Activated T-helper 17 cell treated with anti-CD3 and anti-CD28 coated beads, Interleukin-2, amount 50 U/mL, for 72 hours (primary cell): ENCODE data around the gene TOLLIP. TPM values are rescaled to one million over a fixed set of nuclear protein-coding genes. Genes with fewer than 3 reads are reported as not detected.

ENCODE experiments used
- ATAC-seq: fragments of 150-1000 bp; cut with Tn5 transposase; replicated peaks from 2 replicates; pipeline ENCODE4 v1.10.0; 2021; ENCODE audit warnings: mild to moderate bottlenecking, moderate library complexity
- H3K27ac Mint-ChIP-seq: one replicate; pipeline ENCODE4 v1.8.0; 2022; ENCODE audit warnings: mixed read lengths
- H3K27me3 Mint-ChIP-seq: one replicate; pipeline ENCODE4 v1.8.0; 2022; ENCODE audit warnings: mixed read lengths
- H3K36me3 Mint-ChIP-seq: one replicate; pipeline ENCODE4 v1.8.0; 2022; ENCODE audit warnings: low read depth, mild to moderate bottlenecking, mixed read lengths
- H3K4me1 Mint-ChIP-seq: one replicate; pipeline ENCODE4 v1.8.0; 2022; ENCODE audit warnings: mixed read lengths
- H3K4me3 Mint-ChIP-seq: one replicate; pipeline ENCODE4 v1.8.0; 2022; ENCODE audit warnings: mild to moderate bottlenecking, mixed read lengths
- H3K9me3 Mint-ChIP-seq: one replicate; pipeline ENCODE4 v1.8.0; 2022; ENCODE audit warnings: mixed read lengths
- total RNA-seq, 2 donors: library from RNA; stranded (reverse); gene quantifications; one replicate each; pipeline ENCODE4 v1.2.3, GENCODE V29; 2022

Gene TOLLIP
- total RNA-seq, 2 donors from 2014 or later, result 27.6 to 30.8 TPM

- Mint-ChIP-seq H3K27ac (no peak overlapping the region), H3K36me3 (no peaks in the 10 kb centered on the region), H3K27me3 (peaks cover 8% of the 10 kb centered on the region), H3K4me1 (no peaks in the 10 kb centered on the region), H3K9me3 (no peaks in the 10 kb centered on the region), H3K4me3 (no peak overlapping the region)
- no peak for ATAC-seq
These were observed 84.7 kb downstream of the TOLLIP start for GRCh38 chr11:1224491-1225385.

Other genes with a start within 250 kb of the TOLLIP start
- not detected for gene MUC2, start 234.8 kb downstream of the TOLLIP start, total RNA-seq
- not detected for gene MUC5AC, start 151.7 kb downstream of the TOLLIP start, total RNA-seq
- not detected for gene MUC5B, start 86.6 kb downstream of the TOLLIP start, total RNA-seq
- gene BRSK2, start 80.3 kb upstream of the TOLLIP start, total RNA-seq, result 1 to 10 TPM in 1 of 2 donors, under 1 TPM in 1; 0.09 to 3.3 TPM
- 10 to 100 TPM; 24.5 to 26.7 TPM for gene MOB2, start 177.1 kb upstream of the TOLLIP start, total RNA-seq